HG03196 (cell line): ENCODE results near the gene GNE.
A peak's percentile ranks its signal among the peaks of the same experiment; 100 is the strongest.

ENCODE experiments used
- ATAC-seq: cut with Tn5 transposase; IDR thresholded peaks from one replicate; pipeline ENCODE4 v1.9.1; 2021; ENCODE audit not compliant: unreplicated experiment

GNE gene

DNA sequence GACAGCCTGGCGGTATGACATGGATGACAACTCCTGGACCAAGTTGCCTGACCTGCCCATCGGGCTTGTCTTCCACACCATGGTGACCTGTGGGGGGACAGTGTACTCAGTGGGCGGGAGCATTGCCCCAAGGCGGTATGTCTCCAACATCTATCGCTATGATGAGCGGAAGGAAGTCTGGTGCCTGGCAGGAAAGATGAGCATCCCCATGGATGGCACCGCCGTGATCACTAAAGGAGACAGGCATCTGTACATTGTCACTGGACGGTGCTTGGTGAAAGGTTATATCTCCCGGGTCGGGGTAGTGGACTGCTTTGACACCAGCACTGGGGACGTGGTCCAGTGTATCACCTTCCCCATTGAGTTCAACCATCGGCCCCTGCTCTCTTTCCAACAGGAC lies 87.7 kb downstream of the GNE start:
- ATAC-seq = no peak

GRCh38 chr9:36169708-36170107 lies 88.5 kb downstream of the GNE start:
- ATAC-seq = no peak

- no peak for ATAC-seq
Observed at GRCh38 chr9:36169166-36169565, 89.1 kb downstream of the GNE start, which contains the start of gene CCIN. CCIN (plus strand) TSS chr9:36169388; CDS start chr9:36169503, 115 bp downstream.

DNA sequence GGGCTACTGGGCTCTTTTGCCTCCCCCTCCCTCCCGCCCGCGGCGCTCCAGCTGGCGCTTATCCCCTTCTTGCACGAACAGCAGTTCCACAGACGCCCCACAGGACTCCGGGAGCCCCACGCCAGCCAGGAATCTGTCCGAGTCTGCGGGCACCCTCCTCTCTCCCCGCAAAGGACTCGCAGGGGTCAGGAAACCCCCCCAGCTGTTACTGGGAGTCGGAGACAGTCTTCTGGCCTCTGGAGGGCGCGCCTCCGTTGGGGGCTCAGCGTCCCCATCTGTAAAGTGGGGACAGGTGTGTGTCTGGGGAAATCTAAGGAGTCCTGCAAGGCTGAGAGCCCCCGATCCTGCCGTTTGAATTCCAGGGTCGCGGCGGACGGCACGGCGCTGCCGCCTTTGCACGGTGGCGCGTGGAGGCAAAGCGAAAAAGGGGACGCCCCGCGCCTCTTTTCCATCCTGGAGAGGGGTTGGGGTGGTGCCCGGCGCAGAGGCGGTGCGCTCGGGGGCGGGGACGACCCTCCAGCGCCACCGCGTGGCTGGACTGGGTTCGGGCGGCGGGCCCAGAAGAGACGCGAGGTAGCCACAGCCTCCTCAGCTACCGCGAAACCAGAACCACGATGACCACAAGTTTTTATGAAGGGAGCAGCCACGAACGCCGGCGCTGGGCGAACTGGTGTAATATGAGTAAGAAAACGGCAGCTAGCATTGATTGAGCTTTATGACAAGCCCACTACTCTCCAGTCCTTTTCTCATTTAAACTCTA lies 91.9 kb downstream of the GNE start:
- peak; percentile 86 for ATAC-seq

GRCh38 chr9:36165826-36166167 lies 92.5 kb downstream of the GNE start:
- ATAC-seq = no peak

GRCh38 chr9:36164989-36165388 lies 93.3 kb downstream of the GNE start:
- no peak for ATAC-seq
